HG02678 (cell line): ENCODE measurements around the gene SECTM1.
"Not testable (repeated sequence)": the region's sequence is repeated elsewhere in the genome, so short reads cannot be mapped to it uniquely, and the experiment has no call there.

Source experiments
- ATAC-seq: cut with Tn5 transposase; IDR thresholded peaks from one replicate; pipeline ENCODE4 v1.9.1; 2021; ENCODE audit warnings: mild to moderate bottlenecking, moderate library complexity; ENCODE audit not compliant: unreplicated experiment

SECTM1 gene

DNA sequence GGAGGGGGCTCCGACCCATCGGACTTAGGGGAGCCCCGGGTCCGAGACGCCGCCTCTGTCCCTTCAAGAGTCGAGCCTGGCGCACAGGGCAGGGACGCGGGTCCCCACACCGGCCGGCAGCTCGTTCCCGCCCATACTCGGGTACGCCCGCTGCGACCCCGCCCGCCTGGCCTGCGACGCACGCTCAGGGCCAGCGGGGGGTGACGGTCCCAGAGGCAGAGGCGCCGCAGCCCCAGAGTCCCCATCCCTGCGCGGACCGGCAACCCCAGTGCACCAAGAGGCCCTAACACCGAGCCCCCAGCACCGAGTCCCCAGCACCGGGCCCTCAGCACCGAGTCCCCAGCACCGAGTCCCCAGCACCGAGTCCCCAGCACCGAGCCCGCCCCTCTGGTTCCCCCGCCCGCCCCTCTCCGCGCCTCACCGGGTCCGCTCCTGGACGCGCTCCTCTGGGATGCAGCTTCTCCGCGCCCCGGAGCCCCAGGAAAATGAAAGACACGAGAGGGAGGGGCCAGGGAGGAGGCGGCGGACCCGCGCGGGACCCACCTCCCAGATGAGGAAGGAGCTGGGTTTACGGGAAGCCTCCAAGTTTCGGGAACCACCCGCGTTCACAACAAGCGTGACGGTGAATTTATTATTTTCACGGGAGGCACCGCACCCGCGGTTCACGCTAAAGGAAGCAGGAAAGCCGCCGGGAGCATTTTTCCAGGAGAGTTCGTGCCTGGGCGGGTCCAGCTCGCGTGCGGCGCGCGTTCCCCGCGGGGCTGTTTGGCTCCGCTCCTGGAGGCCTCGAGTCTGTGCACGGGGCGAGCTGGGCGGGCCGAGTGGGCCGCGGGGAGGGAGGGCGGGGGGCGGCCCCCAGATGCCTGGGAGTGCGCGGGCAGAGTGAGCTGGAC, at the start of gene SECTM1:
TSS of gene SECTM1 (minus strand) at position 488 of the 893 bp plus-strand sequence. CDS start 6,526 bp downstream, outside the sequence.
- ATAC-seq = no peak

DNA sequence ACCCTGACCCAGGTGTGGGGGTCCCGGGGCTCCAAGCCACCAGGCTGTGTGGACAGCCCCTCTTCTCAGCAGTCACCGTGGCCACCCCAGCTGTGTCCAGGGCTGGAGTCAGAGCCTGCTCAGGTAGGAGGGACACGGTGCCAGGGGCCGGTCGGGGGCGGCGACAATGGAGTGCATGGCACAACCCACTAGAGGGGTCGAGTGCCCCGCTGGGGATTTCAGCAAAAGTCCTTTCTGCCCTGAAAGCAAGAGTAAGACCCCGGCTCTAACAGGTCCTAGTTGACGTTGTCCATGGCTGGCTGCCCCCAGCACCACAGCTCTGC, 49.3 kb upstream of the SECTM1 start:
- ATAC-seq = no peak

DNA sequence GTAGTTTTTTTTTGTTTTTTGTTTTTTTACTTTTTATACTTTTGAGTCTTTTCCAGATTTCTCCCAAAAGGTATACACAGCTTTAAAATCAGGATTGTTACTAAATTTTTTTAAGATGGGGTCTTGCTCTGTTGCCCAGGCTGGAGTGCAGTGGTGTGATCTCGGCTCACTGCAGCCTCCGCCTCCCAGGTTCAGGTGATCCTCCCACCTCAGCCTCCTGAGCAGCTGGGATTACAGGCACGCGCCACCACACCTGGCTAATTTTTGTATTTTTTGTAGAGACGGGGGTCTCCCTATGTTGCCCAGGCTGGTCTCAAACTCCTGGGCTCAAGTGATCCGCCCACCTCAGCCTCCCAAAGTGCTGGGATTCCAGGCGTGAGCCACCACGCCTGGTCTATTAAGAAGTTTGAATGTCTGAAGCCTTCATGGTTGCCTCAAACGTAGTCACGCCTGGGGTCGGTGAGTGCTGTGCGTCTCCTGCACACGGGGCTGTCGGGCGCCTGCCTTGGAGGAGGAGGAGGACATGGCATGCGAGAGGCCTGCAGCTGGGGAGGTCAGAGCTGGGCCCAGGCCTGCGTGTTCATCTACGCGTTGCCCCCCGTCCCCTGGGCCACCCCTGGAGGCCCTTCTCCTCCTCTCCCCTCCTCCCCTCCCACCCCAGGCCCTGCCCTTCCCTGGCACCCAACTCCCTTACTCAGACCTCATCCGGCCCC, 48.8 kb upstream of the SECTM1 start:
- not testable (repeated sequence) for ATAC-seq

DNA sequence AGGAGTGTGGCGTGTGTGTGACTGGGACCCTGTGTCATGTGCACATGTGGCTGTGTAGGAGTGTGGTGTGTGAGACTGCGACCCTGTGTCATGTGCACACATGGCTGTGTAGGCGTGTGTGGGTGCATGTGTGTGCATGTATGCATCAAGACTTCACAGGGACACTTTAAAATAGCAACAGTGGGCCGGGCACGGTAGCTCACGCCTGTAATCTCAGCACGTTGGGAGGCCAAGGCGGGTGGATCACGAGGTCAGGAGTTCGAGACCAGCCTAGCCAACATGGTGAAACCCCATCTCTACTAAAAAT, 48.1 kb upstream of the SECTM1 start:
- not testable (repeated sequence) for ATAC-seq

DNA sequence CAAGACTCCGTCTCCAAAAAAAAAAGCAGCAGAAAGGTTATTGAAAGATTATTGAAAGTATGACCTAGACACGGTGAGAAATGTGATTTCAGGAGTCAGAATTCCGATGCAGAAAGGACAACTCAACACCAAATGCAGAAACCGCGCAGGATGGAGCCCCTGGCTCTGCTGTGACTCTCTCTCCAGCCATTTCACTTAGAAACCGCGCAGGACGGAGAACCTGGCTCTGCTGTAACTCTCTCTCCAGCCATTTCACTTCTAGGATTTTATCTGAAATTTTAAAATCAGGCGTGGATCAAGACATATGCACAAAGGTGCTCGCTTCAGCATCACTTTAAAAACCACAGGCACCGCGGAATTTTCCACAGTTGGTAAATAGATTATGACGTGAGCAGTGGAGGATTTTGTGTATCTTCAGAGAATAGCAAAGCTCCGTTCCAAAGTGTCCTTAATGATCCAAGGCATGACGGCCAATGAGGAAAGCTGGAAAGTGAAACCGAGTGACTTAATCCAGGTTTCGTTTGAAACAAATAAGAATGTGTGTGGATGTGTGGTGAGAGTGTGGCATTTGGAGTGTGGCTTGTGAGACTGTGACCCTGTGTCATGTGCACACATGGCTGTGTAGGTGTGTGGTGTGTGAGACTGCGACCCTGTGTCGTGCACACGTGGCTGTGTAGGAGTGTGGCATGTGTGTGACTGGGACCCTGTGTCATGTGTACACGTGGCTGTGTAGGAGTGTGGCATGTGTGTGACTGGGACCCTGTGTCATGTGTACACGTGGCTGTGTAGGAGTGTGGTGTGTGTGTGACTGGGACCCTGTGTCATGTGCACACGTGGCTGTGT, 47.5 kb upstream of the SECTM1 start:
- ATAC-seq = no peak

DNA sequence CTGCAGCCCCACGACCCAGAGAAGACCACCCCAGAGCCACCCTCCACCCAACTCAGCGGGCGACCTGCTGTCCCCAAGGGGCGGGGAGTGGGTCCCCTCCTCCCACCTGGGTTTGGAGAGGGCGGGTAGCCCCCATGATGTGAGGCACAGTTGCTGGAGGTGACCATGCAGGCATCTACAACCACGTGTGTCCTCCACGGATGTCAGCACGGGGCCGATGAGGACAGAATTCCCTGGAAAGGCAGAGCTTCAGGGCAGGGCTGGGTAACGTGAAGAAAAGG, 45.1 kb upstream of the SECTM1 start:
- ATAC-seq = no peak

DNA sequence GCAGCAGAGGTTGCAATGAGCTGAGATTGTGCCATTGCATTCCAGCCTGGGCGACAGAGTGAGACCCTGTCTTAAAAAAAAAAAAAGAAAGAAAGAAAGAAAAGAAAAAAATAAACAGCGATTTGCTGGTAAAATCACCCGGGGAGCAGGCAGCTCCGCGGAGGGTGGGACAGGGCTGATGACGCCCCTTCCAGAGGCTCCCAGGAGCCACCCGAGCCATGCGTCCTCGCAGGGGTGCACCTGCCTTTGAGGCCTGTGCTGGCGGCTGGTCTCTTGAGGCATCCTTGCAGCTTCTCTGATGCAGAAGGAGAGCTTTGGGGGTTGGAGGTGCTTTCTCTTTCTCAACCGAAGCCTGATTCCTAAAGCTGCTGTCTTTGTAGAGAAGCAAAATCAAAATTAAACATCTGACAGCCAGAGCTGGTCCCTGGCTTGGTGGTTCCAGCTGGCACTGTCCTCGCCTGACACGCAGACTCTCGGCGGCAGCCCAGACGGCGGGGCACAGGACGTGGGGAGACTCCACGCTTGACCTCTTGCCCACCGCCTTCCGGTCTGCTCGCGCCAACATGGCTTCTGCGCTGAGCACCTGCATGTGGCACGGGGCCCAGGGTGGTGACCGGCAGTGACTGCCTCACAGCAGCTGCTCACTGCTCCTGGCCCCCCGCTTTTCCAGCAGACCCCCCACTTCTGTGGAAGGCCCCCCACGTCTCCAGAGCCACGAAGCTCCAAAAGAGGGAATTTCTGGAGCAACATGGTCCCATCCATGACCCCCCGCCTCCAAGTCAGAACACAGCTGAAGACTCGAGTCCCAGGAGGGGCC, 44.6 kb upstream of the SECTM1 start:
- ATAC-seq = no peak

DNA sequence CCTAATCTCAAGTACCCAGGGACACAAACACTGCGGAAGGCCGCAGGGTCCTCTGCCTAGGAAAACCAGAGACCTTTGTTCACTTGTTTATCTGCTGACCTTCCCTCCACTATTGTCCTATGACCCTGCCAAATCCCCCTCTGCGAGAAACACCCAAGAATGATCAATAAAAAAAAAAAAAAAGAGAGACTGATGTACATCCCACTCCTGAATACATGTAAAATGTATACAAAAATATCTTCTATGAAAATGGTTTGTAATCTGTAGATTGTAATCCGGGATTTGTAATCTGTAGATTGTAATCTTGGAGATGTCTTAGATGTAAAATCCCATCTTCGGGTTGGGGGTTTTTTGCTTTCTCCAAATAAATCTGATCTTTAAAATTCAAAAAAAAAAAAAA, 43.7 kb upstream of the SECTM1 start:
- ATAC-seq = not testable (repeated sequence)

DNA sequence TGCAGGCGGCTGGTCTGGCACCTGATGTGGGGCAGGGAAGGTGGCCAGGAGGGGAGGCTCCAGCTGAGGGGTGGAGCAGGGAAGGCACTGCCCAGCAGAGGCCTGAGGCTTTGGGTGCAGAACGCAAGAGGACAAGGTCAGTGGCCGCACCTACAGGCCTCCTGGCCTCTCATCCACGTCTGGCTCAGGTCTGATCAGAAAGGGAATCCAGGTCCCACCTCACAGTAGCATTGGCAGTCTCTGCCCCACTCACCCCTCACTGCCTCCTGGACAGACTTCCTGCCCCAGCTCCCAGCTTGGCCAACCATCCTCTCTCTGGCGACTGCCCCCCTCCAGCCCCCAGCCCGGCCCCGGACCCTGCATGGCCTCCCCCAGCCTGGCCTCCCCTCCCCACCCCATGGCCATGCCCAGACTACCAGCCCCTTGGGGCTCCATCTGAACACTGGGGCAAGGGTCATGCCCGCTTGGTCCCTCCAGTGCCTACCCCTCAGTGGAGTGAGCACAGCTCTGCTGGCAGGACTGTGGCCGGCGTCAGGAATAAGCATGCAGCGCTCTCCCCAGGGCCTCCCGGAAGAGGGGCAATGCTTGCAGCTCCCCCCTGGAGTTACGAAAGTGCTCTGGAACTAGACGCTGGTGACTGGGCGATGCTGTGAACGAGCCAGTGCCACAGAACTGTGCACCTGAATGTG, 42.6 kb upstream of the SECTM1 start:
- ATAC-seq = no peak

DNA sequence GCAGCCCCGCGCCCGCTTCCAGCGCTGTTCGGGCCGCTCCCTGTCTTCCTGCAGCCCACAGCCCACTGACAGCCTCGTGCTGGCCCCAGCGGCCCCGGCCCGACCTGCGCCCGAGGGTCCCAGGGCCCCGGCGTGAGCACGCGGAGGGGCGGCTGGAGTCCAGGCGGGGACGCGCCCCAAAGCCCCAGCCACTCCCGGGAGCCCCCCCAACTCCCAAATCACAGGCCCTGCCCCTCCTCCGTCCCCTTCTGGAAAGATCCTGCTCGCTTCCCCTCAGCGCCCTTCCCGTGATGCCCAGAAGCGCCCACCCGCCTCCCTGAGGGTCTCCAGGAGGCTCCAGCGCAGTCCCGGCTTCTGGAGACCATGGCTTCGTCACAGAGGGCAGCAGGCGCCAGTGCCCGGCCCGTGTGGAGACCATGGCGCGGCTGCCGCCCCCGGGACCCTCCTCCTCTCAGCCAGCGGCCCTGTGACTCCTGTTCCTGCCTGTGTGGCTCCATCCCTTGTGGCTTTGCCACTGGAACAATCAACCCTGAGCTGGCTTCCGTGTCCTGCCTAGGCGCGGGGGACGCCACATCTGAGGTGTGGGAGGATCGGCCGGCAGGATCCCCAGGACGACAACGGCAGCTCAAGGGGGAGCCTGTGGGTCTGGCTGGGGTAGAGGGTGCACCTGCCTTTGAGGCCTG, 41.9 kb upstream of the SECTM1 start:
- no peak for ATAC-seq

DNA sequence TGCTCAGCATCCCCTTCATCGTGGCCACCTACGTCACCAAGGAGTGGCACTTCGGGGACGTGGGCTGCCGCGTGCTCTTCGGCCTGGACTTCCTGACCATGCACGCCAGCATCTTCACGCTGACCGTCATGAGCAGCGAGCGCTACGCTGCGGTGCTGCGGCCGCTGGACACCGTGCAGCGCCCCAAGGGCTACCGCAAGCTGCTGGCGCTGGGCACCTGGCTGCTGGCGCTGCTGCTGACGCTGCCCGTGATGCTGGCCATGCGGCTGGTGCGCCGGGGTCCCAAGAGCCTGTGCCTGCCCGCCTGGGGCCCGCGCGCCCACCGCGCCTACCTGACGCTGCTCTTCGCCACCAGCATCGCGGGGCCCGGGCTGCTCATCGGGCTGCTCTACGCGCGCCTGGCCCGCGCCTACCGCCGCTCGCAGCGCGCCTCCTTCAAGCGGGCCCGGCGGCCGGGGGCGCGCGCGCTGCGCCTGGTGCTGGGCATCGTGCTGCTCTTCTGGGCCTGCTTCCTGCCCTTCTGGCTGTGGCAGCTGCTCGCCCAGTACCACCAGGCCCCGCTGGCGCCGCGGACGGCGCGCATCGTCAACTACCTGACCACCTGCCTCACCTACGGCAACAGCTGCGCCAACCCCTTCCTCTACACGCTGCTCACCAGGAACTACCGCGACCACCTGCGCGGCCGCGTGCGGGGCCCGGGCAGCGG, 41.2 kb upstream of the SECTM1 start:
- no peak for ATAC-seq

DNA sequence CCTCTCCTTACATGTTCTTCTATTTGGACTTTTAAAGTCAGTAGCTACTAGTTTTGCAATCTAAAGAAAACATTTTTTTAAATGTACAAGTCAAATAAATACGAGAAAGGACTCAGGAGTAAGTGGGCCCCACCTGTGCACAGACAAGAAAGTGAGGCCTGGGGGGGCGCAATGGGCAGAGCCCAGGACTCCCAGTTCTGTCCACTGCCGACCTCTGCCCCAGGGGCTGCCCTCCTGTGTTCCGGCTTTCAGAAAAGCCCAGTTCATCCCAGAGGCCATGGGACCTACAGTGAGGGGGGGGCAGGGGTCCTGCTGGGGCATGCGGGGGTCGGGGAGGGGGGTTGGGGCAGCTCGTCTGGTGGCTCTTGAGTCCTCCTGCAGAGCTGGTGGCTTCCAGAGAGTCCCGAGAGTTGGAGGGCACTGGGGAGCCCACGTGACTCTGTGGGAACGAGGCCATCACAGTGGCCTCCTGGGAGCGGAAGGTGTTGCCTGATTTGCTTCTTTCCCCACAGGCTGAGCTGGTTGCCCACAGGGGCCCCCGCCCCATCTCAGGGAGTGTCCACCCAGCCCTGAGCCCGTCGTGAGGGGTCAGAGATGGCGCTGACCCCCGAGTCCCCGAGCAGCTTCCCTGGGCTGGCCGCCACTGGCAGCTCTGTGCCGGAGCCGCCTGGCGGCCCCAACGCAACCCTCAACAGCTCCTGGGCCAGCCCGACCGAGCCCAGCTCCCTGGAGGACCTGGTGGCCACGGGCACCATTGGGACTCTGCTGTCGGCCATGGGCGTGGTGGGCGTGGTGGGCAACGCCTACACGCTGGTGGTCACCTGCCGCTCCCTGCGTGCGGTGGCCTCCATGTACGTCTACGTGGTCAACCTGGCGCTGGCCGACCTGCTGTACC, 40.4 kb upstream of the SECTM1 start:
- no peak for ATAC-seq

DNA sequence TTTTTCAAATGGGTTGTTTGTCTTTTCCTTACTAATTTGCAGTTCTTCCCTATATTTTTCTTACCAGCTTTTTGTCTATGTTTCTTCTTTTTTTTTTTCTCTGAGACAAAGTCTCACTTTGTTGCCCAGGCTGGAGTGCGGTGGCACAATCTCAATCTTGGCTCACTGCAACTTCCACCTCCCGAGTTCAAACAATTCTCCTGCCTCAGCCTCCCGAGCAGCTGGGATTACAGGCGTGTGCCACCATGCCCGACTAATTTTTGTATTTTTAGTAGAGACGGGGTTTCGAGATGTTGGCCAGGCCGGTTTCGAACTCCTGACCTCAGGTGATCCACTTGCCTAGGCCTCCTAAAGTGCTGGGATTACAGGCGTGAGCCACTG, 39.5 kb upstream of the SECTM1 start:
- not testable (repeated sequence) for ATAC-seq

DNA sequence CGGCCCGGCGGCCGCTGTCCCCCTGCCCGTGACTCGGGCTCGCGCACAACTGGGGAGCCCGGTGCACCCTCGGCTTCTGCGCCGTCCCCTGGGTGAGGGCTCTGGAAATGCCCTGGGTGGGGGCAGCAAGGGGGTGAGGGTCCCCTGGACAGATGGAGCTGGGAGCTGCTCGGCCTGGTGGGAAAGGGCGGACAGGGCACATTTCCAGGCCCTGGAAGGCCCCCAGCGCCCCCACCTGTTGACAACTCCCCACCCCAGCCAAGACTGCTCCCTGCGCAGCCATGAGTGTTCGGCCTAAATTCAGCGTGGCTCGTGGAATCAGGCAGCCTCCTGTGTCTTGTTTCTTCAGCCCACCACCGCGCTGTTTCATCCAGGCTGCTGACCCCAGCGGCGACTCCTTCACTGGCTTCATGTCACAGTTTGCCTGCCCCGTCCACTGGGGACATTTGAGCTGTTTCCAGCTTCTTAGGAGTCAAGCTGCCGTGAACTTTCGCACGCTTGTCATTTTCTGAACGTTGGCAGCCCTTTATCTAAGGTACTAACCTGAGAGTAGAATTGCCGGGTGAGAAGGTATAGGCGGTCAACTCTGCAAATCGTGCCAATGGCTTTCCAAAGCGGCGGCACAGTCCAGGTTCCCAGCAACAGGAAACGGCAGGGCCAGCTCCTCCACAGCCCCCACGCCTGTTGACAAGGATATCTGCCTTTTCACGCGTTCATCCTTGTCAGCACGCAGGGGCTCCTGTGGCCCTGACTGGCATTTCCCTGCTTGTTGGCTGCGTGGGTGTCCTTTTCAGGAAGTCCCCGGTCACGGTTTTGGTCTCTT, 38.9 kb upstream of the SECTM1 start:
- ATAC-seq = no peak

DNA sequence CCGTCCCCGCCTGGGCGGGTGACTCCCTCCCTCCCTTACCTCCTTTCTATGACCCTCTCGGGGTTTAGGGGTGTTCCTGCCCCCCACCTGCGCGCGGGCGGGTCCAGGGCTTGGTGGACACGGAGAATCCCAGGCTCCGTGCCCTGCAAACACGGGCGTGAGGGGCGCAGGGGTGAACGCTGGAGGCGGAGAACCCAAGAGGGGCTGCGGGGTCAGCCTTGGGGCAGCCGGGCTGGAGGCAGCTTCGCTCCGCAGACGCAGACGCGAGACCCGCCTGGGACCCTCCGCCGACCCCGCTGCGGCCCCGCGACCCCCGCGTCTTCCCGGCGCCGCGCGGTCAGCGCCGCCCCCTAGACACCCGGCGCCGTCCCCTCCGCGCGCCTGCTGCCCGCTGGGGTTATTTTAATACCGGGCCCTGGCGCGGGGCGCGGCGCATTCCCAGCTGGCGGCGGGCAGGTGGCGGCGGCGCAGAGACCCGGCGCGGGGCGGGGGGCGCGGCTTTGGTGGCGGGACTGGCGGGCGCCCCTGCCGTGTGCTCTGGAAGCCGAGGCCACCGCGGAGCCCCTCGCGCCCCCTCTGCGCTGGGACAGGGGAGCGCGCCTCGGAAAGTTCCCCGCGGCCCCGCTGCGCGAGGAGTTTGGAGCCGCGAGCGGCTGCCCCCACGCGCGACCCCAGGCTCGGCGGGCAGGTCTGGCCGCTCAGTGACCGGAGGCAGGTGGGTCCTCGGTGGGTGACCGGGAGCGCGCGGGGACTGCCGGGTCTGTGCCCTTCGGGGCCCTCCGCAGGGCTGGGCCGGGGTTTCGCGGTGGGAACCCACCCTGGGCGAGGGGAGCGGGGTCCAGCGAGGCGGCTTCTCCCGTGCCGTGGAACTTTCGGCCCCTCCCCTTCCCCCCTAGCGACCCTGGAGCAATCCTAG, 38.0 kb upstream of the SECTM1 start, which contains the start of gene UTS2R:
TSS of gene UTS2R (plus strand) at position 433 of the 916 bp plus-strand sequence. CDS start 2,560 bp downstream, outside the sequence.
- ATAC-seq = no peak
